ENCODE results near the gene TBXA2R.

DNA sequence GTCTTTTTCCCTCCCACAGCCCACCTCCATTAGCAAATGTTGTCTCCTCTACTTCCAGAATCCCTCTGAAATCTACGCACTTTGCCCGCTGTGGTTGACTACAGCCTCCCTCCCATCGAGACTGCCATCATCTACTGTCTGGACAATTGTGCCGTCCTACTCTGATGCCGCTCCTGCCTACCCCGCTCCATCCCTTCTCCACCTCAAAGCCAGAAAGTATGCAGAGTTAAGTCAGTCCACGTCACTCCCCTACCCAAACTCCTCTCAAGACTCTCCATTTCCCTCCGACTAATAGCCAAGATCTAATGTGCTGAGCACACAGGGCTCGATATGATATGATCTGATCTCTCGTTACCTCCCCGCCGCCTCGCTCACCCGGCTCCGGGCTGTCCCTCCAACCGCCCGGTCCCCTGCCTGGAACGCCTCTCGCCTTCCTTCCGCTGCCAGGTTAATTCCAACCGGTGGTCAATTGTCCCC is 19.4 kb upstream of the TBXA2R start:
- TF ChIP-seq, protein P1, sequence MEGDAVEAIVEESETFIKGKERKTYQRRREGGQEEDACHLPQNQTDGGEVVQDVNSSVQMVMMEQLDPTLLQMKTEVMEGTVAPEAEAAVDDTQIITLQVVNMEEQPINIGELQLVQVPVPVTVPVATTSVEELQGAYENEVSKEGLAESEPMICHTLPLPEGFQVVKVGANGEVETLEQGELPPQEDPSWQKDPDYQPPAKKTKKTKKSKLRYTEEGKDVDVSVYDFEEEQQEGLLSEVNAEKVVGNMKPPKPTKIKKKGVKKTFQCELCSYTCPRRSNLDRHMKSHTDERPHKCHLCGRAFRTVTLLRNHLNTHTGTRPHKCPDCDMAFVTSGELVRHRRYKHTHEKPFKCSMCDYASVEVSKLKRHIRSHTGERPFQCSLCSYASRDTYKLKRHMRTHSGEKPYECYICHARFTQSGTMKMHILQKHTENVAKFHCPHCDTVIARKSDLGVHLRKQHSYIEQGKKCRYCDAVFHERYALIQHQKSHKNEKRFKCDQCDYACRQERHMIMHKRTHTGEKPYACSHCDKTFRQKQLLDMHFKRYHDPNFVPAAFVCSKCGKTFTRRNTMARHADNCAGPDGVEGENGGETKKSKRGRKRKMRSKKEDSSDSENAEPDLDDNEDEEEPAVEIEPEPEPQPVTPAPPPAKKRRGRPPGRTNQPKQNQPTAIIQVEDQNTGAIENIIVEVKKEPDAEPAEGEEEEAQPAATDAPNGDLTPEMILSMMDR (IDR thresholded peaks at IDR 0.05; ENCODE audit: insufficient read depth, low read length, poor library complexity, severe bottlenecking), result no peak
- no peak for TF ChIP-seq EZH2phosphoT487 (conservative IDR thresholded peaks at IDR 0.05; ENCODE audit: low read length)

Measured in SU-DHL-6 (cell line).